HG03457 (cell line): ENCODE measurements around the gene DPH7.
"Not testable (repeated sequence)": the region's sequence is repeated elsewhere in the genome, so short reads cannot be mapped to it uniquely, and the experiment has no call there.

Experiments used
- ATAC-seq: cut with Tn5 transposase; IDR thresholded peaks from one replicate; pipeline ENCODE4 v1.9.1; 2021; ENCODE audit warnings: moderate number of reproducible peaks; ENCODE audit not compliant: unreplicated experiment

The DPH7 gene

DNA sequence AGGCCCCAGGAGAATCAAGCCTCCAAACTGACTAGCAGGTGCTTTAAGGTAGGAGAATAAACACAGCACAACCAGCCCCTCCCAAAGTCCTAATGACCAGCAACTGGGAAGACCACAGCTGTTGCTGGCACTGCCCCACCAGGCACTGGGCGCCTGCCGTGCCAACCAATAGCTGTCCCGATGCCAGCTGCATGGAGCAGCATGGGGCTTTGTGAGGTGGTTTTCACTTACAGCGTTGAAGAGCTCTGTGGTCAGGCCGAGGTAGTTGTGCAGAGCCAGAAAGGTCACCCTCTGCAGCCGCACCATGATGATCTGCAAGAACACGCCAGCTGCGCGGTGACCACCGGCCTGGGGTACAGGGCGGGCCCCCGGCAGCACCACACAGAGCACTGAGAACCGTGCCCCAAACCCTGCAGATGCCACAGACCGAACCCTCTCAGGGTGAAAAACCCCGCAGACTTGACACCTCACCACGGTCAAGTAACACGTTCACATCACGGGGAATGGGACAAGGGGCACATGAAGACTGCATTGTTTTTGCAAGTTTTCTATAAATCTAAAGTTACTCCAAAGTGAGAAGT is 57.2 kb downstream of the DPH7 start:
- no peak for ATAC-seq

DNA sequence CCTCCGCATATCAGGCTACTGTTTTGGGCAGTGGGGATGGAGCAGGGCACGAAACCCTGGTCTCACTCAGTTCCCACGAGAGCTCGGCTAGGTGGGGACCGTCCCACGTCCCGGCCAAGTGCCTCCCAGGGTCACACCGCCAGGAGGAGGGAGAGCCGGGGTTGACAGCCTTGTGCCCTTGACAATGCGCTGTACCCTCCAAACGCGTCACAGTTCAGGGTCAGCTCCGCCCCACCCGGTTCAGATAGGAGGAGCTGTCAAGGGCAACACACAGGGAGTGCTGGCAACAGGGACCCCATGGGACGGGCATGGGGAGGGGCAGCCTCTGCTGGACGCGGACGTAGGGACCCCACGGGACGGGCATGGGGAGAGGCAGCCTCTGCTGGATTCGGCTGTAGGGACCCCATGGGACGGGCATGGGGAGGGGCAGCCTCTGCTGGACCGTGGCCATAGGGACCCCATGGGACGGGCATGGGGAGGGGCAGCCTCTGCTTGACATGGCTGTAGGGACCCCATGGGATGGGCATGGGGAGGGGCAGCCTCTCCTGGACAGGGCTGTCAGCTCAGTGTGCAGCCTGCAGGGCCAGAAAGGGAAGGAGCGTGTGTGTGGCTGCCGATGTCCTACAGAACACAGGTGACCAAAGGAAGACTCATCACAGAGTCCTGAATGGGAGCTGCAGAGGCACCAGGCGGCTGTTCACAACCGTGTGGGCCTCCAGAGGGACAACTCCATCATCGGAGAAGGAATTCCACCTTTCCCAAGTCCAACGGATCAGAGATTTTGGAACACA is 57.9 kb downstream of the DPH7 start:
- no peak for ATAC-seq

DNA sequence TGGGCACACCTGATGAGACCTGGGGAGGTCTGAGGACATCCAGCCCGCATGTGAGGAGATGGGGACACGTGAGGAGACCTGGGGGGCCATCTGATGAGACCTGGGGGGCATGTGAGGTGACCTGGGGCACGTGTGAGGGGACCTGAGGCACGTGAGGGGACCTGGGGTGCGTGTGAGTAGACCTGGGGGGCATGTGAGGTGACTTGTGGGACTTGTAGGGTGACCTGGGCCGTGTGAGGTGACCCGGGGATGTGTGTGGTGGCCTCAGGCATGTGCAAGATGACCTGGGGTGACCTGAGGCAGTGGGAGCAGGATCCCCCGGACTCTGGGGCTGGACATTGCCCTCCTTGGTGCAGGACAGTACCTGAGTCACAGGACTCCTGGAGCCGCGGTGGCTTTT is 59.2 kb downstream of the DPH7 start:
- no peak for ATAC-seq

DNA sequence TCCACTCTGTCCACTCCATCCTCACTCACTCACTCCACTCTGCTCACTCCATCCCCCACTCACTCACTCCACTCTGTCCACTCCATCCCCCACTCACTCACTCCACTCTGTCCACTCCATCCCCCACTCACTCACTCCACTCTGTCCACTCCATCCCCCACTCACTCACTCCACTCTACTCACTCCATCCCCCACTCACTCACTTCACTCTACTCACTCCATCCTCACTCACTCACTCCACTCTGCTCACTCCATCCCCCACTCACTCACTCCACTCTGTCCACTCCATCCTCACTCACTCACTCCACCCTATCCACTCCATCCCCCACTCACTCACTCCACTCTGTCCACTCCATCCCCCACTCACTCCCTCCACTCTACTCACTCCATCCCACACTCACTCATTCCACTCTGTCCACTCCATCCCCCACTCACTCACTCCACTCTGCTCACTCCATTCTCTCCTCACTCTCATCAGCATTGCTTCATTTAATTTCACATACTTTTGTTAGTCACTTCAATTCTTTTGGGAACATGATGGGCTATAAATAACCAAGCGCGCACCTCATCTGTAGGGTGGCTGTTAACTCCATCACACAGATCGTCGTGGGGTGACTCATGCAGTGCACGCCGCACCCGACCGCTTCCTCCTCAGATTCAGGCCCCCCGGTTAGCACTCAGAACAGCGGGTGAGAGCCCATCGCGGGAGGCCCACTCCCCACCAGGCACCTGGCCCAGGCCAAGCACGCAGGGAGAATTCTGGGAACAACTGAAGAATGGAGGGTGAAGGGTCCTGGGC is 59.9 kb downstream of the DPH7 start:
- ATAC-seq = not testable (repeated sequence)

DNA sequence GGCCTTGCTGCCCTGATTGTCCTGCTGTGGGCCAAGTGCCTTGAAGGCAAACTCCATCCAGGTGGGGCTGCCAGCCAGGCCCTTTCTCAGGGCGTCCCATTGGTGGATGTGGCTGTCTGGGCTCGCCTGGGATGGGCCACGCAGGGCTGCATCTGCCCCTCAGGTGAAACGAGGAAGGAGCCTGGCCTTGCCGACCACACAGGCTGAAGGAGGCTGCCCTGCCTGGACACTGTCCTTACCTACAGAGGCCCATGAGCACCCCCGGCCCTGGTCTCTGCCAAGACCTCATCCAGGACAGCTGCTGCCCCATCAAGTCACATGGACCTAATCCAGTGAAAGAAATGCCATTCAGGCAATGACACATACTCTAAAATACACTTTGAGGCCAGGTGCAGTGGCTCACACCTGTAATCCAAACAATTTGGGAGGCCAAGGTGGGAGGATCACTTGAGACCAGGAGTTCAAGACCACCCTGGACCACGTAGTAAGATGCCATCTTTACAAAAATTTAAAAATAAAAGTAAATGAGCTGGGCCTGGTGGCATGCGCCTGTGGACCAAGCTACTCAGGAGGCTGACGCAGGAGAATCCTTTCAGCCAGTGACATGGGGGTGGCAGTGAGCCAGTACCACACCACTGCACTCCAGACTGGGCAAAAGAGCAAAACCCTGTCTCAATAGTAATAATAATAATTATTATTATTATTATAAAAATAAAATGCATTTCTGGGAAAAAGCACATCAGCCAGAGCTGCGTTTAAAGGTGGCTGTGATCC is 62.4 kb downstream of the DPH7 start:
- ATAC-seq = no peak

DNA sequence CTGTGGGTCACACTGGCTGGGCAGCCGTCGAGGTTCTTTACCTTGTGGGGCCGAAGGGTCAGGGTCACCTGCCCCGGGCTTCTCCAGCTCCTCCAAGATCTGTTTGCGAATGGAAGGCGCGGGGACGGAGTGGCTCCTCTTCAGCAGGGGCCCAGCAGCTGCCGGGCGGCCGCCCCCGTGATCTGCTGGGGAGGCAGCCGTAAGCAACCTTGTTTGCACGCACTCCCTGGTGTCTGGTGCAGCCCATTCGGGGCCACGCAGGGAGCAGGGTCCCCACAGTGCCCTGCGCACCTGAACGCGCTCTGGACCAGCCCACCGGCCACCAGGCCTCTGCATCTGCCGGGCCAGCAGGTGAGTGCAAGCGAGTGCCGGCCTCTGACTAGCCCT is 63.4 kb downstream of the DPH7 start:
- no peak for ATAC-seq

DNA sequence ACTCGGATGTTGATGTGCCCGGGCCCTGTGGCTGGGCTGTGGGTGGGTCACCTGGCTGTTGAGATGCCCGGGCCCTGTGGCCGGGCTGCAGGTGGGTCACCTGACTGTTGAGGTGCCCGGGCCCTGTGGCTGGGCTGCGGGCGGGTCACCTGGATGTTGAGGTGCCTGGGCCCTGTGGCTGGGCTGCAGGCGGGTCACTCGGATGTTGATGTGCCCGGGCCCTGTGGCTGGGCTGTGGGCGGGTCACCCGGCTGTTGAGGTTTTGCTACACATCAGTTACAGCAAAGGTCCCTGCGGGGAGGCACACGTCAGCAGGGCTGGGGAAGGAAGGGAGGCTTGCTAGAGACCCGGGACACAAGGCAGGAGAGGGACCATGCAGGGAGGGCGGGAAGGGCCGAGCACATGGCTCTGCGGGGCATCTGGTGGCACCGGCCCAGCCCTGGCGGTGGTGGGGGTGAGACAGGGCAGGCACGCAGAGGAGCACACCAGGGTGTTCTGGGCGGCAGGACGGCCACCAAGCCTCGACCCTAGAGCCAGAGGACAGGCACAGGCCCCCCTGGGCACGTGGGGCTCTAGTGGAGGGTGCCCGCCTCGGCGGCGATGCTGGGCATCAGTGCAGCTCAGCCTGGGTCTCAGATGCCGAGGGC is 63.9 kb downstream of the DPH7 start:
- ATAC-seq = no peak

DNA sequence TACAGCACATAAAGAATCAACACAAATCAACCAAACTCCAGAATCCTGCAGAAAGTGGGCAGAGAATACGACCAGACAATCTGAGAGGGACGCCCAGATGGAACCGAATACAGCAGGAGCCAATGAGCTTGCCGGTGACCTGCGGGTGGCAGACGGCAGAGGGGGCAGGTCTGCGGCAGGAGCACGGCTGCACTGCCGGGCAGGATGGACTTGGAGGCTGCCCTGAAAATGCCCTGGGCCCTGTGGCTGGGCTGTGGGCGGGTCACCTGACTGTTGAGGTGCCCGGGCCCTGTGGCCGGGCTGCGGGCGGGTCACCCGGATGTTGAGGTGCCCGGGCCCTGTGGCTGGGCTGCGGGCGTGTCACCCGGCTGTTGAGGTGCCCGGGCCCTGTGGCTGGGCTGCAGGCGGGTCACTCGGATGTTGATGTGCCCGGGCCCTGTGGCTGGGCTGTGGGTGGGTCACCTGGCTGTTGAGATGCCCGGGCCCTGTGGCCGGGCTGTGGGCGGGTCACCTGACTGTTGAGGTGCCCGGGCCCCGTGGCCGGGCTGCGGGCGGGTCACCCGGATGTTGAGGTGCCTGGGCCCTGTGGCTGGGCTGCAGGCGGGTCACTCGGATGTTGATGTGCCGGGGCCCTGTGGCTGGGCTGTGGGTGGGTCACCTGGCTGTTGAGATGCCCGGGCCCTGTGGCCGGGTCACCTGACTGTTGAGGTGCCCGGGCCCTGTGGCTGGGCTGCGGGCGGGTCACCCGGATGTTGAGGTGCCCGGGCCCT is 64.7 kb downstream of the DPH7 start:
- ATAC-seq = not testable (repeated sequence)

DNA sequence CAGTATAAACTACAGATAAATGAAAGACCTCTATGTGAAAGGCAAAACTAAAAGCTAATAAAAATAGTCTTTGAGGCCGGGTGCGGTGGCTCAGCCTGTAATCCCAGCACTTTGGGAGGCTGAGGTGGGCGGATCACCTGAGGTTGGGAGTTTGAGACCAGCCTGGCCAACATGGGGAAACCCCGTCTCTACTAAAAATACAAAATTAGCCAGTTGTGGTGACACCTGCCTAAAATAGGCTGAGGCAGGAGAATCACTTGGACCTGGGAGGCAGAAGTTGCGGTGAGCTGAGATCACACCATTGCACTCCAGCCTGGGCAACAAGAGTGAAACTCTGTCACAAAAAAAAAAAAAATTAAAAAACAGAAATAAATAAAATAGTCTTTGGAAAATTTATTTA is 65.6 kb downstream of the DPH7 start:
- not testable (repeated sequence) for ATAC-seq

DNA sequence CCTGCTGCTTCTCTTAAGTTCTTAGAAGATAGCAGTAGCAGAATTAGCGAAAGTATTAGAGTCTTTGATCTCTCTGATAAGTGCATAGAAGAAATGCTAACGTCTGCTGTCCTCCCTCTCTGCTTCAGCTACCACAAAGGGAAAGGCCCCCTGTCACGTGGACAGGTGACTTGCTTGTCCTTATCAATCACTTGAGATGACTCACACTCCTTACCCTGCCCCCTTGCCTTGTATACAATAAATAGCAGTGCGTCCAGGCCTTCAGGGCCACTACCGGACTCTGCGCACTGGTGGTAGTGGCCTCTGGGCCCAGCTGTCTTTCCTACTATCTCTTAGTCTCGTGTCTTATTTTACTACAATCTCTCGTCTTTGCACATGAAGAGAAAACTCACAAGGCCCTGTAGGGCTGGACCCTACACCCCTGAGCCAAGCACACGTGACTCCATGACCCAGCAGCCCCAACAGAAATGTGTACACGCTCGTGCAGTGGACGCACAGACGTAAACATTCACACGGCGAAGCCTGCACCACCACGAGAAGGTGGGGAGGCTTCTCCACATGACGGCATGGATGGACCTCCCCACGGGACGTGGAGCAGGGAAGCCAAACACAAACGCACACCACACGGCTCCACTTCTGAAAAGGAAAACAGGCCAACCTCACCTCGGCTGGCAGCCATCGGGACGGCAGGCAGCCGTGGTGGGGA is 66.8 kb downstream of the DPH7 start:
- no peak for ATAC-seq

DNA sequence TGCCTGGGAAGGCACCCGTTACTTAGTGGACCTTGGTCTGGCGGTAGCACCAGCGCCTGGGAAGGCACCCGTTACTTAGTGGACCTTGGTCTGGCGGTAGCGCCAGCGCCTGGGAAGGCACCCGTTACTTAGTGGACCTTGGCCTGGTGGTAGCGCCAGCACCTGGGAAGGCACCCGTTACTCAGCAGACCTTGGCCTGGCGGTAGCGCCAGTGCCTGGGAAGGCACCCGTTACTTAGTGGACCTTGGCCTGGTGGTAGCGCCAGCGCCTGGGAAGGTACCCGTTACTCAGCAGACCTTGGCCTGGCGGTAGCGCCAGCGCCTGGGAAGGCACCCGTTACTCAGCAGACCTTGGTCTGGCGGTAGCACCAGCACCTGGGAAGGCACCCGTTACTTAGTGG is 67.6 kb downstream of the DPH7 start:
- ATAC-seq = not testable (repeated sequence)

DNA sequence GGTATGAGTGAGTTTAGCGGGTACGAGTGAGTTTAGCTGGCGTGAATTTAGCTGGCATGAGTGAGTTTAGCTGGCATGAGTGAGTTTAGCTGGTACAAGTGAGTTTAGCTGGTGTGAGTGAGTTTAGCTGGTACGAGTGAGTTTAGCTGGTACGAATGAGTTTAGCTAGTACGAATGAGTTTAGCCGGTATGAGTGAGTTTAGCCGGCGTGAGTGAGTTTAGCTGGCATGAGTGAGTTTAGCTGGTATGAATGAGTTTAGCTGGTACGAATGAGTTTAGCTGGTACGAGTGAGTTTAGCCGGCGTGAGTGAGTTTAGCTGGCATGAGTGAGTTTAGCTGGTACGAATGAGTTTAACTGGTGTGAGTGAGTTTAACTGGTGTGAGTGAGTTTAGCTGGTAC is 69.5 kb downstream of the DPH7 start:
- ATAC-seq = no peak

DNA sequence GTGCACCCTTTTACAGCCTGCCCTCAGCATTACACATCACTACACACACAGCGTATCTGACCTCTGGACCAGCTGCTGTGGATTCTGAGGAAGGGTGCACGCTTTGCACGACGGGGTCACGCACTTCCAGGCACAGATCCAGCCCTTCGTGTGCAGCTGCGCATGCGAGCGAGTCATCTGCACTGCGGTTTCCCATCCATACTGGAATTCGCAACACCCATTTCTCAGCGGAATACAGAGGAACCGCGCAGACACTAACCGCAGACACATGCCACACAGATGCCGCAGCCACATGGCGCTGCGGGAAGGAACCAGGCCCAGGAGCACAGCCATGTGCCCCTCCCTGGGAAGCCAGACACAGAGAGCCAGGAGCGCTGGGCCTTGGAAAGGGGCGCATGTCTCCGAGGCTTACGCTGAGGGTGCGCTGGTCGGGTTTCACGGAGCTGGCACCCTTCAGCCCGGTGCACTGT is 72.0 kb downstream of the DPH7 start:
- no peak for ATAC-seq

DNA sequence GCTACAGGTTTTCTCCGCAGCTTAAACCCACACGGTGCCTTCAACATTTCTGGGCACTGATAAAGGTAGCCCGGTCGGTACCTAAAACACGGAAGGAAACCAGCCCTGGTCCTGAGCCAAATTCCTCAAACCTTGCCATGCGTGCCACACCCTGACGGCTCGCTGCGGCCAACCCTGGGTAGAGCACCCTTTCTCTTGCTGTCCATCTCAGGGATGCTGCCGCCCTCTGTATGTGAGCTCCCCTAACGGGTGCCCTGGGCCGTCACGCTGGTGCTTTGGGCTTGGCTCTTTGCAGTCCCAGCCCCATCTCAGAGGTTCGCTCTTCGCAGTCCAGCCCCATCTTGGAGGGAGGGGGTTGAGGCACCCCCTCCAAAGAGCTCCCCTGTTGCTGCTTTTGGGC is 72.5 kb downstream of the DPH7 start:
- no peak for ATAC-seq

DNA sequence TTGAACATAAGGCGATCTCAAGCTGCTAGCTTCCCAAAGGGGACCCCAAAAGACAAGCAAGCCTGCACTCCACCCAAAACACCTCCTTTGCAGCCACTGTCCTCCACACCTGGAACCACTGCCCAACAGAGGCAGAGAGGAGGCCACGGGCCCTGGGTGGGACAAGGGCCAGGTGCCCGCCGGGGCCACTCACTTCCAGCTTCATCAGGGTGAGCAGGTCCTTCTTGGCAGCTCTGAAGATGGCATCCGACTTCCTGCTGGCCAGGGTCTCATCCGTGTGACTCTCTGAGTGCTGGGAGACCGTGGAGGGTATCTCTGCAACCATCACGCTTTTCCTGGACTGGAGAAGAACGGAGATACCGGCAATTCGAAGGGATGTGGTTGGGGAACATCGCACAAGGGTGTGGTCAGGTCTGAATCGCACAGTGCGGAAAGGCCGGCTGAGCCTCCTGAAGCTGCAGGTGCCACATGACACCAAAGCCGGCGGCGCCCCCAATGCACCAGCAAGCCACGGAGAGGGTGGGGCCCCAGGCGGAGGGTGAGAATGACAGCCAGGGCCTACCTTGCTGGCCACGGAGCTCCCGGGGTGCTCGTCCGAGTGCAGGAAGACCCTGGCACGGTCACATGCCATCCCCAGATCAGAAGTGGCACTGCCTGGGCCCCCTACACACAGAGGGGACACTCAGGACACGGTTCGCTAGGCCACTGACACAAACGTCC is 73.1 kb downstream of the DPH7 start:
- ATAC-seq = no peak
